Ramos (cell line): ENCODE results near the gene ACSM3.
"Not testable (repeated sequence)": the region's sequence is repeated elsewhere in the genome, so short reads cannot be mapped to it uniquely, and the experiment has no call there.

Source experiments
- in situ Hi-C: fragments of 300-500 bp; cut with MboI; formaldehyde crosslinking; loops from one replicate; pipeline ENCODE4 v1.14.3; 2022; ENCODE audit warnings: low sequenced_read_pairs; ENCODE audit not compliant: unreplicated experiment

The ACSM3 gene

DNA sequence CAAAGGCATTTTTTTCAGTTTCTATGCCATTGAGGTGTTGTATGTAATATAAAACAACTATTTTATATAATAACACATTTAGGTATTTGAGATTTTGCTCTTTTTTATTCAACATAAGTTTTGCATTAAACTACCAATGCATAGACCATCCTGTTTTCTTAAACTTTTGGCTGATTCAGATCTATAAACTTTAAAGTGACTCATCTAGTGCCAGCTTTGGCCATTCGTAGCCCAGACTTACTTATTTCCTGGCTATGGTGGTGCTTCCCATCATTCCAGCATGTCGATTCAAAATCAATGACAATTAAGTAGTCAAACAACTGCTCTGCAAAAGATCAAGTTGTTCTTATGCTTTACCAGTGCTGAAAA is 39.4 kb downstream of the ACSM3 start:
- in situ Hi-C loops: no loop called here

GRCh38 chr16:20803561-20804214 is 39.9 kb downstream of the ACSM3 start:
- in situ Hi-C loops: no loop called here

- in situ Hi-C loops: not testable (repeated sequence)
Measured at GRCh38 chr16:20805684-20806167, 41.9 kb downstream of the ACSM3 start.

- in situ Hi-C loops: no loop called here
Measured at GRCh38 chr16:20806168-20807050, 42.6 kb downstream of the ACSM3 start, which contains the start of the genes ERI2 and REXO5. Gene ERI2 (minus strand): TSS chr16:20806472. CDS start chr16:20806430, 42 bp downstream. Gene REXO5 (plus strand): TSS chr16:20806527. CDS start chr16:20806954, 427 bp downstream.

DNA sequence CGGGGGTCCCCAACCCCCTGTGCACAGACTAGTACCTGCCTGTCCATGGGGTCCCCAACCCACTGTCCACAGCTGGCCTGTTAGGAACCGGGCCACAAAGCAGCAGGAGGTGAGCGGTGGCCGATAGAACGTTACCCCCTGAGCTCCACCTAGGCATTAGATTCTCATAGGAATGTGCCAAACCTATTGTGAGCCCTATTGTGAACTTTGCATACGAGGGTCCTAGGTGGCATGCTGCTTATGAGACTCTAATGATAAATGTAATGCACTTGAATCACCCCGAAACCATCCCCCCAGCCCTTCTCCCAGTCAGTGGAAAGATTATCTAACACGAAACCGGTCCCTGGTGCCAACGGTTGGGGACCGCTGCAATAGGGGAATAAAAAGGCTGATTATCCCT is 44.0 kb downstream of the ACSM3 start:
- in situ Hi-C loops: no loop called here

DNA sequence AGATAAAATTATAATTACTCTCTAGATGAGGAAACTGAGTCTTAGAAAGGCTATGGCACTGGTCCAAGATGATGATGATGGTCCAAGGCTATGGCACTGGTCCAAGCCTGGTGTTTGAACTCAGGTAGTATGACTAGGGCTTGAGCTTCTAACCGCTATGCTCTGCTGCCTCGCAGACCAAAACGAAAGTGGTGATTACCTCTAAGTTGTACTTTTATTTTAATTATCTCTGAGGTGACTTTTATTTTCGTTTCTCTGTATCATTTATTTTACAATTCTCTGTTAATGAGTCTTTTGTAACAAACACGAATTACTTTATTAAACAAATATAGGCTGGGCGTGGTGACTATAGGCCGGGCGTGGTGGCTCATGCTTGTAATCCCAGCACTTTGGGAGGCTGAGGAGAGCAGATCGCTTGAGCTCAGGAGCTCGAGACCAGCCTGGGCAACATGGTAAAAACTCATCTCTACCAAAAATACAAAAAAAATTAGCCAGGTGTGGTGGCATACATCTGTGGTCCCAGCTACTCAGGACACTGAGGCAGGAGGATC is 48.1 kb downstream of the ACSM3 start:
- in situ Hi-C loops: no loop called here

- in situ Hi-C loops: no loop called here
Measured at GRCh38 chr16:20812510-20812909, 48.7 kb downstream of the ACSM3 start.

DNA sequence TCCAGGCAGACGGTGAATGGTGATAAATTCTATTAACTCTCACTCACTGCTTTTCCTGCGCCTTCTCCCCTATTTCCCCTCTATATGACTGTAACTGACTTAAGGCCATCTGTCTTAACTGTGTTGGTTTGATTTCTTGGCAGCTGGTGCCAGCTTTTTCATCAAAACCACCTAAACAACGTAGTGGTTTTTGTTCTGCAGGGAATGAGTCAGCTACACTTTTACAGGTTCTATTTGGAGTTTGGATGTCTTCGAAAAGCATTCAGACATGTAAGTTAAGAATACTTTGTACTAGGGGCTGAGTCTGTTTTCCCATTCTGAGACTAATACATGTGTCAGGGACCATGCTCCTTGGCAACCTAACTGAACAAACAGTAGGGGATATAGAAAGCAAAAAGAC is 51.0 kb downstream of the ACSM3 start:
- in situ Hi-C loops: no loop called here

GRCh38 chr16:20818929-20819585 is 55.2 kb downstream of the ACSM3 start:
- in situ Hi-C loops: no loop called here

DNA sequence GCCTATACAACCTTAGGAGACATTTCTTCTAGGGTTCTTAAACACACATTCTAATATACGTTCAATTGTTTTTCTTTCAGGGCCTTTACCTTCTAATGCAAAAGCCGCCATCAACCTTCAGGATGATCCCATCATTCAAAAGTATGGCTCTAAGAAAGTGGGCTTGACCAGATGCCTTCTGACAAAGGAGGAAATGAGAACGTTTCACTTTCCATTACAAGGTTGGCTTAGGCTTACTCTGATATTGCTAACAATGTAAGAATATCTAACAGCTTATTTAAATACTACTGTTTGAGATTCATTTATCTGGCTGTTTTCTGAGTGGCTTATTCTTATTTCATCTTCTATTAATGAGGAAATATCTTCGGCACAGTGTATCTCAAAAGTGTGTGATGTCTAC is 57.9 kb downstream of the ACSM3 start:
- in situ Hi-C loops: no loop called here

GRCh38 chr16:20822521-20823325 is 58.9 kb downstream of the ACSM3 start:
- in situ Hi-C loops: no loop called here

DNA sequence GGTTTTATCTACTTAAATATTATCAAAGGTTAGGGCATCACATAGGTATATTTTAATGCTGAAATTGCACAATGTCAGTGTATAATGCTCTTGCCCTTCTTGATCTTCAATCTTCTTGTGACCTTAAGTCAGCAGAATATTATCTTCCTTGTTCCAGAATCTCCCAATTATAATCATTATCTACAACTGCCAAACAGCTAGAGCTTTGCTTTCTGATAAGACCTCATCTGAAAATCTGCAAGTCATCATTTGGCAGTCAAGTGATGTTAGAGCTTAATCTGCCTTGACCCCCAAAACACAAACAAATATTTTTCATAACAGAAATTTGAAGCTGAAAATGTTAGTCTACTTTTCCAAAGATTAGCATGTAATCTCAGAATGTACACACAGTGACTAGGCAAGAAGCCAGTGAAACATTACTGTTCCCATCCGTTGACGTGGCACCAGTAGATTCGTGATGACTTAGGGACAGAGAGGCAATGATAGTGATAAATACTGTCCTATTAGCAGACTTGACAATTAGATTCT is 62.3 kb downstream of the ACSM3 start:
- in situ Hi-C loops: no loop called here

- in situ Hi-C loops: no loop called here
Measured at GRCh38 chr16:20829536-20829935, 65.7 kb downstream of the ACSM3 start.

- in situ Hi-C loops: no loop called here
Measured at GRCh38 chr16:20830372-20830771, 66.6 kb downstream of the ACSM3 start.

- in situ Hi-C loops: no loop called here
Measured at GRCh38 chr16:20833086-20833485, 69.3 kb downstream of the ACSM3 start.

DNA sequence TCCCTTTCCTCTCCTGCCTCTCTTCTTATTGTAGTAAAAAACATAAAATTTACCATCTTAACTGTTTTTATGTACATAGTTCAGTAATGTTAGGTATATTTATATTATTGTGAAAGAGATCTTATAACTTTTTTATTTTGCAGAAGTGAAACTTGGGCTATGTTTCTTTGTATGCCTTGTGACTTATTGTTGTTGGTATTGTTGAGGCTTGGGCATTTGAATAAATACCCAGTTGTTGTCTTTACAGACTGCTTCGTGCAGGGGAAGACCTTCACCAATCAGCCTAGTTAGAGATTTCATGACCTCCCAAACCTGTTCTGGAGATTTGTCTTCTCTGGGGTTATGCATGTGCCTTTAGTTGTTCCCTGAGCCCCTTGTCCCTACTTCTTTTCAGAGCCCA is 74.4 kb downstream of the ACSM3 start:
- in situ Hi-C loops: no loop called here

DNA sequence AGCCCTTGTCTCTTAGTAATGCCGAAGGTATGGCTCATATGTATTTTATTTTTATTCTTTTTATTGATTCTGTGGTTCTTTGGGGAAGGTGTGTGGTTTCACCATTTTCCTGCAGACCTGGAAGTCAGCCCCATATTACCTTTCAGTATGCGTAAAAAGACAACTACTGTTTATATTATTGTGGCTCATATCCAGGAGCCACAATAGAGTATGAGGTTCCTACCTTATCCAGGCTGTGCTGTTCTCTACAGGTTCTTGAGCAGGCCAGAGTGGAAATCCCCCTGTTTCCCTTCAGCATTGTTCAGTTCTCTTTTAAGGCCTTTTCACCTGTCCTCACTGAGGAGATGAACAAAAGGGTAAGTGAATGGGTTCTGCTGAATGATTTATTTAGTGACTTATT is 75.7 kb downstream of the ACSM3 start:
- in situ Hi-C loops: no loop called here

DNA sequence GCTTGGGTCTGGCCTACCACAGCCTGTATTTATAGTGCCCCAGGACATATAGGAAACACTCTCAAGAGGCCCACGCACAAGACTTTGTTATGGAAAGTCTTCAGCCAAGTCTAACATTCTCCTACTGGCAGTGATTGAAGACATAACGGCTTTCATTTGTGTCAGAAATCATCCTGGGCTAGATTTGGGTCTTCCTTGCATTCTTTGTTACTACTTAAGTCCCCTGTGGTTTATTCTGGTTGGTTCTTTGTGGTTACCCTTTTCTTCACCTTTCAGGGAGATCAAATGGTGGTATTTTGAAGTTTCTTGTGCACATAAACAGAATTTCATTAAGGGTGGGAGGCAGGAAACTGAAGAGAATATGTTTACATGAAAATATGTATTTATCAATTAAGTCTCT is 80.2 kb downstream of the ACSM3 start:
- in situ Hi-C loops: no loop called here

DNA sequence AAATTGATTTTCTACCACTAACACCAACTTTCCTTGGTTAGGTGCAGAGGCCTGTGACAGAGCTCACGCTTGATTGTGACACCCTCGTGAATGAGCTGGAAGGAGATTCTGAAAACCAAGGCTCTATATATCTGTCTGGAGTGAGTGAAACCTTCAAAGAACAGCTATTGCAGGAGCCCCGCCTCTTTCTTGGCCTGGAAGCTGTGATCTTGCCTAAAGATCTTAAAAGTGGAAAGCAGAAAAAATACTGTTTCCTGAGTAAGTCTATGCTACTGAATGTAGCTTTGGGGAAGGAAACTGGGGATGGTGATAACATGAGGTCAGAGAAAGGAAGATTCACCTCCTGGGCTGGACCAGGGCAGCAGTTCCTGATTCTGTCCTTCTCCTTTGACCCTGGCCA is 80.8 kb downstream of the ACSM3 start:
- in situ Hi-C loops: no loop called here

- in situ Hi-C loops: no loop called here
Measured at GRCh38 chr16:20846030-20846429, 82.2 kb downstream of the ACSM3 start.
